Stimulated activated CD8-positive, alpha-beta memory T cell treated with anti-CD3 and anti-CD28 coated beads, Interleukin-2, amount 100 ng/mL, for 48 hours (primary cell): ENCODE measurements around the gene TAB2.
A peak's percentile ranks its signal among the peaks of the same experiment; 100 is the strongest.

ENCODE experiments used
- DNase-seq, 2 donors: peaks; one replicate each; pipeline ENCODE4 v3.0.0-alpha.2; 2020; ENCODE audit warnings: low read depth in 2 of 2

TAB2 gene

DNA sequence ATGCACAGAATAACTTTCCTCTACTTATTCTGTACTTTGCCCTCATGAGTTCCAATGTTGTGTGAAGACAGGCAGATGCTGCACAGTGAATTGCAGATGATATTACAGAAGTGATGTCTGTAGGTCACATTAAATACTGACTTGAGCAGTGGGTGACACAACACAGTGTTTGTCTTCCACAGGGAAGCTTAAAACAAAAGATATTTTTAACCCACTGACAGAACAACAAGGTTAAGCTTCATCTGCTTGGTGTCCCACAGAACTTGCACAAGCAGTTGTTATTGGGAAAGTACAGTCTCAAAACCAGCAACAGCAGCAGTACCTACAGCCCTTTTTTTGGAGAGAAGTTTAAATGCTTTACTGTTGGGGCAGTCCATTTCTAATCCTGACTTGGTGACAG lies 93.0 kb downstream of the TAB2 start:
- DNase-seq, result no peak

DNA sequence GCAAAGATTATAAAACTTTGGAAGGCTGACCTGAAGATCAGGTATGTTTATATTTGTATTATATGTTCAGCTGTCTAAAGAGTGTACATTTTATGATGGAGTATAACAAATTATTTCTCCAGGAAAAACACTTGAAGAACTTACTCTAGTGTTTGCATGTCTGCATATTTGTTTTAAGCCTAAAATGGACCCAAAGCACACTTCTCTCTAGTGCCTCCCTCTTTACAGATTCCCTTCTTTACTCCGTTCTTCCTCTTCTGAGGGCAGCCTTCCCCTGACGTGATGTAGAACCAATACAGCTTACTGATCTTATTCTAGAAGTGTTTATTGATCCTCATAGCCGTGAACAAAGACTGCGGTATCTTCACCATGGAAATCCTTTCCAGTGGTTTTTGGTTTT lies 96.5 kb downstream of the TAB2 start:
- no peak for DNase-seq

DNA sequence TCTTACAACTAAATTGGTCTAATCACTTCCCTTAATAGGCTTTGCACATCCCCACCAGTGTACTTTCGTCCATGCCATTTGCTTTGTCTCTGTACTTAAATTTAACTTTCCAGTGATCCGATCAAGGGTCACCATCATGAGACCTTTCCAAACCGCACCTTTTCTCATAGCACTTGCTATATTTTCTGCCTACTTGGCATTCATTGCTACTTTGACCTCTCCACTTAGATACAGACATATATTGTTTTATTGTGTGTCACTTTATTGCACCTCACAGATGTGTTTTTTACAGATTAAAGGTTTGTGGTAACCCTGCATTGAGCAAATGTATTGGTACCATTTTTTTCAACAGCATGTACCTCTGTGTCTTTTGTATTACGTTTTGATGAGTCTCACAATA lies 97.3 kb downstream of the TAB2 start:
- DNase-seq, result no peak

DNA sequence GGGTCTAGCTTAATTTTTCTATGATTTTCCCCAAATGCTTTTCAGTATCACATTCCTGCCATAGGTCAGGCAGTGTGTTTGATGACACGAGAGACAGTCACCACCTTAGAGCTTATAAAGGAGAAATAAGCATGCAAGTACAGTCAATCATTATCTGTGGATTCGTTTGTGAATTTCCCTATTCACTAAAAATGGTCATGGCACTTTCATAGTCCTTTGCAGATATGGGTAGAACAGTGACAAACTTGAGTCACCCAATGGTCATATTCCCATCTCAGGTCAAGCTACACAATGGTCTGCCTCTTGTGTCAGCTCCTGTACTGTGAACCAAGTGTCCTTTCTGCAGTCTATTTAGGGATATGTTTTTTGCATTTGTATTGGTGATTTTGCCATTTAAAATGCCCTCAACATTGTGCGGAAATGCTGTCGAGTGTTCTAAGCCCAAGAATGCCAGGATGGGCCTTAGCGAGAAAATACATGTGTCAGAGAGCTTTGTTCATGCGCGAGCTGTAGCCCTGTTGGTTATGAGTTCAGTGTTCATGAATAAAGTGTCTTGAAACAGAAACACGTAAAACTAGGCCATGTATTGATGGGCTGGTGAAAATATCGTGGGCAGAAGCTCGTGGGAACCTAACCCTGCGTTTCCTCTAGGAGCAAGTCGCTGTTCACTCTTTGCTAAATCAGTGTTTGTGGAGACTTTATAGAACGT lies 102.3 kb downstream of the TAB2 start:
- DNase-seq, result no peak

DNA sequence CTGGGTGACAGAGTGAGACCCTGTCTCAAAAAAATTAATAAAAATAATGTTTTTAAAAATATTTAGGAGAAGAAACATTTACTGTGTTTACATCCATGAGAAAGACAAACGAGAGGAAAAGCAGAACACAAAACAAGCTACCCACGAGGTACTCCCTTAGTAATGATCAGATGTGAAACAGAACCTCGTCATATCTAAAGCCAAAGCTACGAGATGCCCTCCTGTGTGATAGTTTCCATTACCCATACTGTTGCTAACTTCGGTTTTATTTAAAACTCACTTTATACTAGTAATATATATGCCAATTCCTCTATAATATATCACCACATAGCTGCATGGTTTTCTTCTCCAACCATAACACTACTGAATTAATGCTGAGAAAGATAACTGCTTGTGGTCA lies 103.6 kb downstream of the TAB2 start:
- no peak for DNase-seq

DNA sequence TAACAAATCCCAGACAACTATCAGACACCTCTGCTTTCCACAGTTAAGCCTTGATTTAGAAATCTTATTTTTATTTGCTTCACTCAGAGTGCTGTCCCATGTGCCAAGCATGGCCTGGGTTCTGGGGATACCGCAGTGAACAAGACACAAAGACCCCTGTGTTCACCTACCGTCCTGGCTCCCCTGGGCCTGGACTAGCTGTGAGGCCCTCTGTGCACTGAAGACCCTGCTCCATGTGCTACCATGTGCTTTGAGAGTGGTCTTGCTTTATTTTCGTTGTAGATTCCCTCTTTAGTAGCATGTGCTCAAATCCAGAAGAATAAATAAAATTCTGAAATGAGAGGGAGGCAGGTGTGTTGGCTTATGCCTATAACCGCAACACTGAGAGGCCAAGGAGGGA lies 105.1 kb downstream of the TAB2 start:
- DNase-seq, result no peak

DNA sequence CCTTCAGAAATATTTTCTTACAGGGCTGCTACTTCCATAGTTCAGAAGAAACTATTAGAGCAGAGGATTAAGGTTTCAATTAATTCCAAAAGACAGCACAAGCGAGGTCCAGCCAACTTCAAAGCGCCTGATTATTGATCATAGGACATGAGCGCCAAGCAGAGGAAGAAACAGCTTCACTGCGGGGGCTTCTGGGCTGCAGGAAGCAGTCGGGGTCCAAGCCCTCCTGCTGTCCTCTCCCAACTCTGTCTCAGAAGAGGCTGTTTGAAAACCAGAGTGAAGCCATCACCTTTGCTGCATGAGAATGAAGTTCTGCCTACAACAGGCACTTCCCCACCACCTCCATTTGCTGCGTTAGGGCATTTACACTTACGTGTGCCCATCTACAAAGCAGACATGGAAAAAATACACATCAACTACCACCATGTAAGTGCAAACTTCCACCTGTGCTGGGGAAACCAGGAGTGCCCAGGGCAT lies 106.5 kb downstream of the TAB2 start:
- no peak for DNase-seq

DNA sequence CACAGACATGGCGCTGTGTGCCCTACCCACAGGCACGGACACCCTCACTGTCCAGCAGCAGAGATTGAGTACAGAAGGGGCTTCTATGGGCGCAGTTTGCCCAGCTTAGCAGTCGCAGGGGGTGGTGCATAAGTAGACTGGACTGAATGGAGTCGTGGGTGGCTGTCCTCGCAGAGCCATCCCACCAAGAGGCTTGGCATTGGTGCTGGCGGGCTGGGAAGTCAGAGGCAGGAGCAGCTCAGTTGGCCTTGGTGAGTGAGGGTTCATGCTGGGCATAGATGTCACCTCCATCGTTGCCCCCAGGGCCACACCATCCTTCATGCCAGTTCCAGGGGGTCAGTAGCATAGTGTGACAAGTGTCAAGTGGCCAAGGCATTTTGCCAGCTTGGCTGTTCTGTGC lies 107.7 kb downstream of the TAB2 start:
- DNase-seq, result no peak

DNA sequence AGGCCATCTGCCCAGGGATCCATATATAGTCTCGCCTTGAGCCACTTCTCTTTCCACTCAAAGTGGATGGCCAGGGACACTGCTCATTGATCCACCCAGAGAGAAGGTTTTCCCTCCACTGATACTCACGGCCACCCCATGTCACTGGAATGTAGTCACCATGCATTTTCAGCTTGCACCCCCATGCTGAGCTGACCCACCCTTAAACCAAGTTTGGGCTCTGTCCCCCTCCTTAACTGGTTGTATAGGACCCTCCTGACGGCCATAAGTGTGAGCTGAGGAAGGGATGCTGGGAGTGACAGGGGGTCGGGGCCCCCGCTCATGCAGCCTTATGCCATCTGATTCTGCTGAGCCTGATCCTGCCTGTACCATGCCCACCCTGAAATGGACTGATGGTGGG lies 108.2 kb downstream of the TAB2 start:
- no peak for DNase-seq

DNA sequence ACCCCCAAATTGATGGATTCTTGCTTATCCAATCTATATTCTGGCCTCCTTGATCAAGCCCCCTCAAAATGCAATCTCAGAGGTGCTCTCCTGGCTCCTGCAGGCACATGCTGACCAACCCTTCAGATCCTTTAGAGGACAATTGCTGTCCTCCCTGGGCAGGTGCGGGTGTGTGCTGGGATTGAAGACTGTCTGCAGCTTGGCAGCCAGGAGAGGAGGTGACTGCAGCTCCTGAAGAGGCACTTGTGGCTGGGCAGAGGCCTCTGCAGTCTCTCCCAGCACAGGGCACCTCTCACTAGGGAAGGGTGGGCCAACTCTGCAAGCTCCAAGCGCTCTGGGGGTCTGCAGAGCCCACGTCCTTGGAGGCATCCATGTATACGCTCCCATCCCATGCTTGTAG lies 111.1 kb downstream of the TAB2 start:
- DNase-seq, result no peak

DNA sequence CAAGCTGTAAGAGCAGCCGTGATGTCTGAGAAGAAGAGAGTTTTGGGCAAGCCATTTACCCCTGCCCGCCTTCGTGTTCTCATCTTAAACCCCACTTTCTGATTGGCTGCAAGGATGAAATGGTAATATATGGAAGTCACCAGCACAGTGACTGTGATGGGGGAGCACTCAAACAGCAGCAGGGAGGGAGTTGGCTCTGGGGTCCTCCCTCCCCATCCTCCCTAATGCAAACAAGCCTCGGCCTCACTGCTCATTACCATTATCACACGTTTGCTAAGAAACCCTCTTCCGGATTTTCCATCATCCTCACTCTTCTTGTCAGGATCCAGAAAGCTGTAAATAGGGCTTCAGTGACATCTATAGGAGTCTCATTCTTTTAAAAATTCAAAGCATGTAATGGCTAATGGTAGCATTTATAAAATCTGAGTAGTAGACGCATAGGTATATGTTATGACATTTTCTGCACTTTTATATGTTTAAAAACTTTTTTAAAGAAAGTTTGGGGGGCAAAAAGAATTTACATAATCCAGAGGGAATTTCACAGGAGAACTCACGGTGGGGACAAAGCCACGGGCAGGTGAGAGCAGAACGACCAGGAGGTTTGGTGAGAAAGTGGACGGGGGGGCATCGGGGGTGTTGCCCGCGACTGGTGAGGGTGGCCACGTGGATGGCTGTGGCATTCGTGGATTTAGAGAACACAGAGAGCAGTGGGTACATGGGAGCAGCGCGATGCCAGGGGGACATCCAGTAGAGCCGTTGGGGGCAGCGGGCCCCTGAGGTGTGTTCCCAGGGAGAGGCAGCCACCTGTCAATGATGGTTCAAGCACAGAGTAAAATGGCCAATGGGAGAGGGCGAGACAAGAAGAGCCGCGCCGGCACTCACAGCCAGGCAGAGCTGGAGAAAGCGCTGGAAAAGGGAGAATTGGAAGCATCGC lies 112.2 kb downstream of the TAB2 start:
- no peak for DNase-seq

DNA sequence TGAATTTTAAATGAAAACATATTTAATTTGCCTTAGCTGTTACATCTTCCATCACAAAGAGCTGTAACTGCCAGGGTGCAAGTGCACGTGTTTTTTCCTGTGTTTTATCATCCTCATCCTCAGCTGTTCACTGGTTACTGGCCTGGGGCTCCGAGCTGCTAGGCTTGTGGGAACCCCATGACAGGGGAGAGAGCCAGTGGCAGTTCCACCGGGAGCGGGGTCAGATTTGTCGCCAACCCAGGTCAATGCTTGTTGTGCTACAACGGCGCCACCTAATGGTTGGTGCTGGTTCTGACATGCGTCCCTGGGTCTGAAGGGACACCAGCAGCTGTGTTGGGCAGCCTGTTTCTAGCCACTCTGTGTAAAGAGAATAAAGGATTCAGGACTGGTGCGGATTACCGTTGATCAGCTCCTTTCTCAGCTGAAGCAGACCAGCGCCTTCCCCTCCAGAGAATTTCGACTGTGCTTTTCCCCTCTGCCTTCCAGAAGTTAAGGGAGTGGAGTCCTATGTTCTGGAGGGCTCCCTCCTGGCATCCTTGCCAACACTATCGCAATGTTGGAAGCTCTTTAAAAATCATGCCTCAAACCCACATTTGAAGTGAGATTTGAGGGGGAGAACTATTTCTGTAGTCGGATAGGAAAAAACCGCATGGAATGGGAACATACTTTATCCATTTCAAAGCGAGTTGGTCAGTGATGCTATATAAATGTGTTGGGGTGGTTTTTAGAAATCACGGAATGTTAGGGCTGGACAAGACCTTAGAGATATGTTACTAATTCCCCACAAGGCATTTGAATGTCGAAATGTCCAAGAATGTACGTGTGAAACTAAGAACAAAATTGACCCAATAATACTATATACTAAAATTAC lies 114.6 kb downstream of the TAB2 start:
- DNase-seq, result peak; percentile 80 to 89

DNA sequence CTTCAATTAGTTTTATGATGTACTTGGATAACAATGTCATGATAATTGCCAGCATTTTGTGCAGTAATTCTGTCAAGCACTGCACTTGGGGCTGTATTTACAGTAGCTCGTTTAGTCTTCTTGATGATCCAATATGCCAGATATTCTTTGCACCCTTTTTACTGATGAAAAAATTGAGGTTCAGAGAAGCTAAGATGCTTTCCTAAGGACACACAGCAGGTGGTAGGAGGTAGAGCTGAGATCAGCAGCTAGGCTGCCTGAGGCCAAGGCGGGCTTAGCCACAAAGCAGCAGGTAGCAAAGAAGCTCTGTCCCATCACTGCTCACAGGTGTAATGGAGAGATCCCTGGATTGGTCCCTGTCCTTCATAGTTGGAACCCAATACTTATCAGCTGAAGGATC lies 115.9 kb downstream of the TAB2 start:
- no peak for DNase-seq

DNA sequence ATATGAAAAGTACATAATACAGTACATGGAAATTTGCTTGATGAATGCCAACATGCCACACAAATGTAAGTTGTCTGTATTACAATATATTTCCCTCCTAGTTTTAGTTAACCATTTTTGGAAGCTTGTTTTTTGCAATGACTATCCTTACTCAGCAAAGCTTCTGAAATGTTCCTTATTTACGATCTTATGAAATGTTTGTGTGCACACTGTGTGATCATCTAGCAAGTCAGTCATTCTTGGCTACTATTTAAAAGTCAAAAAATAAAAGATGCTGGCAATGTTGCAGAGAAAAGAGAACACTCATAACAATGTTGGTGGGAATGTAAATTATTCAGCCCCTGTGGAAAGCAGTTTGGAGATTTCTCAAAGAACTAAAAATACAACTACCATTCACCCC lies 116.4 kb downstream of the TAB2 start:
- no peak for DNase-seq

DNA sequence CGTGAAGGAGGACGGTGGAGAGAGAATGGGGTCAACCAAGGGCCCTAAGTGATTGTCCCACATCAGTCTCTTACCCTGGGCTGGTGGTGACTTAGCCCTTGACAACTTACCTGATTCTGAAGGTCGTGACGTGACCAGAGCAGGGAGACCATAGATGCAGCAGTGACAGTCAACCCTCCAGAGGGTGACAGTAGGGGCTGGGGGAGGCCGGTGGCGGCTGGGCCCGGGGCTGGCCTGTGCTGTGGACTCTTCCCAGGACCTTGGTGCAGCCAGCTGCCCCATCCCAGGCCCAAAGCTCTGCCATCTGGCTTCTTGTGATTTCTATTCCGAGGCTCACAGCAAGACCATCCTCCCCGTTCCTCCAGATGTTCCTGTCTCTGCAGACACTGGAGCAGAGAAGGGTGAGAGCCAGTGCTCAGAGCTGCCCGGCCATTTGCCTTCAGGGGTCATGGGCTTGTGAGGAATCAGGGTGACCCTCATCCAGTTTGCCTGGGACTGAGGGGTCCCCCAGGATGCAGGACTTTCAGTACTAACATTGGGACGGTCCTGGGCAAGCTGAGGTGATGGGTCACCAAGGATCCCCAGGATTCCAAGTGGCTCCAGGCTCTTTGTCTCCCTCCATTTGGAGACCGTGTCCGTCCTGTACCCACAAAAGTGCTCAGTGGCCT lies 118.5 kb downstream of the TAB2 start:
- DNase-seq, result no peak

DNA sequence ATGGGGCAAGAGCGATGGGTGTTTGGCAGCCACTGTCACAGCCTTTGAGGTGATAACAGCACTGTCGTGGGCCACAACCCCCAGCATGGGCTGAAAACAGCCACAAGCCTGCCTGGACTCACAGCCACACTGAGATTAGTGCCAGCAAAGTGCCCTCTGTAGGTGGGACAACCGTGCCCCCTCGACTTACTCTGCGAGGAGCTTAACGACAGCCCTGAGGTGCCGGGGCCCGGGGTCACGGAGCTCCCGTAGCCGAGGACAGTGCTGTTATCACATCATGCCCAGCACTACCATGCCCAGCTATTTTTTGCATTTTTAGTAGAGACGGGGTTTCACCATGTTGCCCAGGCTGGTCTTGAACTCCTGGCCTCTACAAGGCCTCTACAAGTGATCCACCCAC lies 119.1 kb downstream of the TAB2 start:
- DNase-seq, result no peak

DNA sequence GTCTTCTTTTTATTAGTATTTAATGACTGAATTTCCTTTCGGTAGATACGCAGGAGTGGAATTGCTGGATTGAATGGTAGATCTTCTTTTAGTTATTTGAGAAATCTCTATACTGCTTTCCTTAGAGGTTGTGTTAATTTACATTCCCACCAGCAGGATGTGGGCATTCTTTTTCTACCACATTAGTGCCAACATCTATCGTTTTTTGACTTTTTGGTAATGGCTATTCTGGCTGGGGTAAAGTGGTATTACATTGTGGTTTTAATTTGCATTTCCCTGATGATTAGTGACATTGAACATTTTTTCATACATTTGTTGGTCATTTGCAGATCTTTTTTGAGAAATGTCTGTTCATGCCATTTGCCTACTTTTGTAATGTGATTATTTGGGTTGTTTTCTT lies 119.7 kb downstream of the TAB2 start:
- no peak for DNase-seq

DNA sequence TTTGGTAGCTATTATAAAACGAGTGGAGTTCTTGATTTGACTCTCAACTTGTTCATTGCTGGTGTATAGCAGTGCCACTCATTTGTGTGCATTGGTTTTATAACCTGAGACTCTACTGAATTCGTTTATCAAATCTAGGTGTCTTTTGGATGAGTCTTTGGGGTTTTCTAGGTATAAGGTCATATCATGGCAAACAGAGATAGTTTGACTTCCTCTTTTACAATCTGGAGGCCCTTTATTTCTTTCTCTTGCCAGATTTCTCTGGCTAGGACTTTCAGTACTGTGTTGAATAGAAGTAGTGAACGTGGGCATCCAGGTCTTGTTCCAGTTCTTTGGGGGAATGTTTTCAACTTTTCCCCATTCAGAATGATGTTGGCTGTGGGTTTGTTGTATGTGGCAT lies 121.3 kb downstream of the TAB2 start:
- DNase-seq, result no peak

DNA sequence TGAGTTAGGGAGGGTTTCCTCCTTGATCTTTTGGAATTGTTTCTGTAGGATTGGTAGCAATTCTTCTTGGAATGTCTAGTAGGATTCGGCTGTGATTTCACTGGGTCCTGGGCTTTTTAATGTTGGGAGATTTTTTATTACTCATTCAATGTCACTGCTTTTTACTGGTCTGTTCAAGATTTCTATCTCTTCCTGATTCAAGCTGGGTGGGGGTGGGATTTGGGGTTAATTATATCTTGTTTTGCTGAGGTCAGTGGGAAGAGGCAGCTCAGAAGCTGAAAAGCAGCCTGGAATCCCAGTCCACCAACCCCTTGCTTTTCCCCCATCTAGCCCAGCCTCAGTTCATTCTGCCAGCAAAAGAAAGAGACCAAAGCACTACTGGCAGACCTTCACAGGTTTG lies 122.1 kb downstream of the TAB2 start:
- no peak for DNase-seq

DNA sequence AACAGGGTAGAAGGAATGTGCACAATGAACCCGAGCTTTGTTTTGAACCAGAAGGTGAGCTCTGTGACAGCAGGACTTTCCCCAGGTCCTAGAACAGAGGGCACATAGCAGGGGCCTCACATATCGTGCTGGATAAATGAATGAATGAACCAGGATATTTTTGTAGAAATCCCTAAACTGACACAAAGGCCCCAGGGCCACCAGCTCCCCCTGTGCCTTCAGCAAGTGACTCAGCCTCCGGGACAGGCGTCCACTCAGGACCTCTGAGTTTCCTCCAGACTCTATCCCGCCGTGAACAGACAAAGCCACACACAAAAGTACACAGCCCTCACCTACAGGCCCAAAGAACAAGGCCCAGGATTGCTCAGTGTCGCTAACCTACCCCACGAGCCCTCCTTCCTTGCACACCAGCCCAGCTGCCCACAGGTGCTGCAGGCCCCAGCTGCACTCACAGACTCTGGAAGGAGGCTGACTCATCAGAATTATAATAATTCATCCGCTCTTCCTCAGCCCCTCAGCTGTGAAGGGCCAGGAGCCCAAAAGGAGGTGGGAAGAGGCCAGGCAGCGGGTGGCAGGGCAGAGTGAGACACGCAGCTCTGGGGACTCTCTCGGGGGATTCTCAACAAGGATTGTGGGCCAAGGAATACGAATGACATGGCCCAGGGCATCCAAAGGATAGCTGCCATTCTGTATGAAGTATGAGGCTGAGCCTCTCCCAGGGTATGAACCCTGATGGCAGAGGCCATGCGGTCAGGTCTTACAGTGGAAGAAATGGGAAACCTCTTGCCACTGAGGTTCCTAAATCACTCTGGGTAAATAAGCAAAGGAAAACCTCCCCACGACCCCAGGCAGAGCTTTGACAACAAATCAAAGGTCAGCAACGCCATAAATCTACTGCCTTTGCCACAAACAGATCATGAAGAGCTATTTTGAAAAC lies 123.5 kb downstream of the TAB2 start:
- DNase-seq, result no peak

DNA sequence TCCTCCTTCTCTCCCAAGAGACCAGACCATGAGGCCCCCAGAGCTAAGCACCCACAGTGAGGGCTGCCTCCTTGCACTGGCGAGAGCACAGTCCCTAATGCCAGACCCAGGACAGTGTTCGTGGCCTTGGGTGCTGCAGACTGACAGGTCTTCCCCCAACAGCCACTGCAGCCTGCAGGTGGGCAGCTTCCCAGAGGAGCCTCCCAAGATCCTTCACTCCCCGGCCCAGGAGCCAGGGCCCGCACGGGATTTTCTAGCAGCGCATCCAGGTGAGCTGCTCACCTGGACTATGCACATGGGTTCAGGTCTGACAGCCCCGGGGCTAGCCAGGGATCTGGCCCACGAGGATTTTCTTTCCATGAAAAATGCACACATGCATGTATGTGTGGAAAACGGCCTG lies 124.2 kb downstream of the TAB2 start:
- DNase-seq, result no peak
